ENCODE results near the gene BEND3. TPM values are rescaled to one million over a fixed set of nuclear protein-coding genes. Genes with fewer than 3 reads are reported as not detected.

BEND3 gene
- total and polyA plus RNA-seq, 9 of the 15 experiments (the other 6 are each of a cell fraction or from before 2014, with no cell fraction given), result 0.64 to 8.4 (median 3.3) TPM

- TF ChIP-seq REST (IDR thresholded peaks at IDR 0.05; ENCODE audit: borderline replicate concordance) (peak; percentile 18; the same call in 1 of the 2 replicates), REST (CRISPR knock-in tag; IDR thresholded peaks at IDR 0.05; ENCODE audit: low read depth) (0 out of 2 replicates have a peak, but pooled peaks have one; percentile 71), ZNF561 (CRISPR knock-in tag; conservative IDR thresholded peaks at IDR 0.05) (no peak), ZNF740 (CRISPR knock-in tag; IDR thresholded peaks at IDR 0.05) (no peak), ZNF740 (tag; IDR thresholded peaks at IDR 0.05) (no peak), E2F3 (CRISPR knock-in tag; IDR thresholded peaks at IDR 0.05) (peak; percentile 66; the same call in 1 of the 2 replicates), ZNF512 (tag; IDR thresholded peaks at IDR 0.05) (no peak), ZNF511 (CRISPR knock-in tag; IDR thresholded peaks at IDR 0.05) (no peak; the same call in 1 of the 2 replicates), SOX6 (IDR thresholded peaks at IDR 0.05) (no peak), HMG20A (CRISPR knock-in tag; conservative IDR thresholded peaks at IDR 0.05) (no peak), PREB (CRISPR knock-in tag; IDR thresholded peaks at IDR 0.05) (no peak), HMGN3 (IDR thresholded peaks at IDR 0.05; ENCODE audit: borderline replicate concordance, extremely low read depth, insufficient read length, low read depth, low read length) (peak; percentile 26), SAFB (IDR thresholded peaks at IDR 0.05; ENCODE audit: borderline replicate concordance, low read depth, low read length) (0 out of 2 replicates have a peak, but pooled peaks have one; percentile 74), CXXC5 (CRISPR knock-in tag; IDR thresholded peaks at IDR 0.05) (peak; percentile 67), ARNT (IDR thresholded peaks at IDR 0.05) (no peak), DACH1 (IDR thresholded peaks at IDR 0.05; ENCODE audit: partially characterized antibody) (no peak)
These were observed 496 bp upstream of the BEND3 start (continued) for GRCh38 chr6:107115695-107116327.
